Measurements from ENCODE around the gene NRXN3. TPM values are rescaled to one million over a fixed set of nuclear protein-coding genes. Genes with fewer than 3 reads are reported as not detected.

The NRXN3 gene
- total and polyA plus RNA-seq, 4 donors = 1.5 to 16.6 (median 7.7) TPM

- no peak for ATAC-seq (ENCODE audit: low FRiP score)
- 44 to 47% methylated on average over 1 of the region's 1 CpG for whole genome bisulfite sequencing, 2 donors
- H3K36me3 ChIP-seq (ENCODE audit: control insufficient read depth in 1 of 2, insufficient read depth in 2 of 2, low read length in 1 of 2) = no peaks in the 10 kb centered on the region
- H3K4me3 ChIP-seq (ENCODE audit: low read length in 2 of 2) = no peak overlapping the region
- intact Hi-C loops (cut with DNase I) = no loop called here
- no peak overlapping the region for H3K27ac ChIP-seq (ENCODE audit: low read depth in 1 of 2, low read length in 2 of 2)
- no peak for DNase-seq
- no peaks in the 10 kb centered on the region for H3K4me1 ChIP-seq (ENCODE audit: control insufficient read depth in 1 of 2, insufficient read depth in 2 of 2, low read length in 2 of 2)
- no peaks in the 10 kb centered on the region for H3K9me3 ChIP-seq (ENCODE audit: control insufficient read depth, low read length)
- H3K27me3 ChIP-seq (ENCODE audit: control insufficient read depth in 1 of 2, insufficient read depth in 2 of 2, low read length in 1 of 2) = no peaks in the 10 kb centered on the region
Measured at GRCh38 chr14:79167957-79168356, 997.8 kb downstream of the NRXN3 start.

GRCh38 chr14:79175671-79176070 is 1005.5 kb downstream of the NRXN3 start:
- Histone ChIP-seq H3K4me1 (ENCODE audit: control insufficient read depth in 1 of 2, insufficient read depth in 2 of 2, low read length in 2 of 2) (no peaks in the 10 kb centered on the region), H3K9me3 (ENCODE audit: control insufficient read depth, low read length) (no peaks in the 10 kb centered on the region), H3K27me3 (ENCODE audit: control insufficient read depth in 1 of 2, insufficient read depth in 2 of 2, low read length in 1 of 2) (no peaks in the 10 kb centered on the region), H3K36me3 (ENCODE audit: control insufficient read depth in 1 of 2, insufficient read depth in 2 of 2, low read length in 1 of 2) (no peaks in the 10 kb centered on the region), H3K4me3 (ENCODE audit: low read length in 2 of 2) (no peak overlapping the region), H3K27ac (ENCODE audit: low read depth in 1 of 2, low read length in 2 of 2) (no peak overlapping the region)
- ATAC-seq (ENCODE audit: low FRiP score) (no peak), DNase-seq (no peak)
- 51 to 58% methylated on average over 5 of the region's 5 CpGs for whole genome bisulfite sequencing, 2 donors
- intact Hi-C loops (cut with DNase I) = no loop called here

DNA sequence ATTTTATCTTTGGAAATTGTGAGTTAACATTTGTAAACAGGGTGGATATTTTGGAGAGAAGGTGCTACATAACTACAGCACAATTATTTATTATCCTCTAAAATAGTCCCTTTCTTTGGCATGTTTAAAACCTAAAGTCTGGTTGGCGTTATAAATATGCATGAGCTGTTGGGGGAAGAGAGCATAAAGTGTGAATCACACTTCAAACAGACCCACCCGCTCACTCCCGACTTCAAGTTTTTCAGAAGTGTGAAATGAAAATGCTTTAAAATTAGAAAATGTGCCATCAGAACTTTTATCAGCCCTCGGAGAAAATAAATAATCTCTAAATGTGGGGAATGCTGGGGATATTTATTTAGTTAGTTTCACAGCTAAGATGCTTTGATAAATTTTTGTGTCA is 1006.9 kb downstream of the NRXN3 start:
- H3K4me3 ChIP-seq (ENCODE audit: low read length in 2 of 2) = no peak overlapping the region
- H3K27ac ChIP-seq (ENCODE audit: low read depth in 1 of 2, low read length in 2 of 2) = no peak overlapping the region
- no peaks in the 10 kb centered on the region for H3K4me1 ChIP-seq (ENCODE audit: control insufficient read depth in 1 of 2, insufficient read depth in 2 of 2, low read length in 2 of 2)
- no peaks in the 10 kb centered on the region for H3K27me3 ChIP-seq (ENCODE audit: control insufficient read depth in 1 of 2, insufficient read depth in 2 of 2, low read length in 1 of 2)
- no peaks in the 10 kb centered on the region for H3K36me3 ChIP-seq (ENCODE audit: control insufficient read depth in 1 of 2, insufficient read depth in 2 of 2, low read length in 1 of 2)
- WGBS, 2 donors = 63 to 67% methylated on average over 4 of the region's 4 CpGs
- intact Hi-C loops (cut with DNase I) = no loop called here
- DNase-seq (no peak), ATAC-seq (ENCODE audit: low FRiP score) (no peak)
- H3K9me3 ChIP-seq (ENCODE audit: control insufficient read depth, low read length) = no peaks in the 10 kb centered on the region

DNA sequence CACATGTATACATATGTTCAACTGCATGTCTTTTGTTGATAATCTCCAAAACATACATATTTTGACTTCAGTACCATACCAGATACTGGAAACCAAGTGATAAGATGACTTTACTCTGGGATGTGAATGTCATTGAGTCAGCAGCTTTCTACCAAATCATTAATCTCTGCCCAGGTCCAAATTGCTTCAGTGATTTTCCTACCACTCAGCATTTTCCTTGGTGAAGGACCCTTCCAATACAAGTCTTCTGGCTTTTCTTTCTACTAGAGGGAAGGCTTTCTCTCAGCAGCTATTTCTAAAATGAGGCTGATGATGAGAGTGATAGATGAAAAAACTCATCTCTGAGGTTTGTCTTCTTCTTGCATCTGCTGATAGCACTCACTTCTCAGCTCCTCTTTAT is 1008.5 kb downstream of the NRXN3 start:
- Histone ChIP-seq H3K4me1 (ENCODE audit: control insufficient read depth in 1 of 2, insufficient read depth in 2 of 2, low read length in 2 of 2) (no peaks in the 10 kb centered on the region), H3K36me3 (ENCODE audit: control insufficient read depth in 1 of 2, insufficient read depth in 2 of 2, low read length in 1 of 2) (no peaks in the 10 kb centered on the region), H3K27ac (ENCODE audit: low read depth in 1 of 2, low read length in 2 of 2) (no peak overlapping the region), H3K27me3 (ENCODE audit: control insufficient read depth in 1 of 2, insufficient read depth in 2 of 2, low read length in 1 of 2) (no peaks in the 10 kb centered on the region), H3K4me3 (ENCODE audit: low read length in 2 of 2) (no peak overlapping the region), H3K9me3 (ENCODE audit: control insufficient read depth, low read length) (no peaks in the 10 kb centered on the region)
- DNase-seq (no peak), ATAC-seq (ENCODE audit: low FRiP score) (no peak)
- intact Hi-C loops (cut with DNase I) = no loop called here

DNA sequence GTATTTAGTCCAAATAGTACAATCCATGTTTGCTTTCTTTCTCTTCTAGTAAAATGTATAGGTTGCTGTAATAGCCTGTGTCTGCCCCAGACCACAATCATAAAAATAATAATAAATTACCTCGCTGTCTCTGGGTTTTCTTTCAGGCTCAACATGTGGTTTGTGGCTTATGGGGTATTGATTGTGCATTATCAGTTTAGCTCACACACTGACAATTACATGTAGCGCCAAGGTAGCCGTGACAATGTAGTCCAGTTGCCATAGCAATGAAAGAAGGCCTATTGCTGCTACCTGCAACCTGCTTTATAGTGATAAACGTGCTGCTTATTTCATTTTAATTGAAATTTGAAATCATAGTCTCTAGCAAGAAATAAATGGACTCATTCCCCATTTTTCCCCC is 1009.8 kb downstream of the NRXN3 start:
- H3K4me1 ChIP-seq (ENCODE audit: control insufficient read depth in 1 of 2, insufficient read depth in 2 of 2, low read length in 2 of 2) = no peaks in the 10 kb centered on the region
- H3K27me3 ChIP-seq (ENCODE audit: control insufficient read depth in 1 of 2, insufficient read depth in 2 of 2, low read length in 1 of 2) = no peaks in the 10 kb centered on the region
- DNase-seq (no peak), ATAC-seq (ENCODE audit: low FRiP score) (no peak)
- no peak overlapping the region for H3K27ac ChIP-seq (ENCODE audit: low read depth in 1 of 2, low read length in 2 of 2)
- WGBS, 2 donors = 81 to 85% methylated on average over 4 of the region's 4 CpGs
- no peak overlapping the region for H3K4me3 ChIP-seq (ENCODE audit: low read length in 2 of 2)
- intact Hi-C loops (cut with DNase I) = no loop called here
- H3K9me3 ChIP-seq (ENCODE audit: control insufficient read depth, low read length) = no peaks in the 10 kb centered on the region
- H3K36me3 ChIP-seq (ENCODE audit: control insufficient read depth in 1 of 2, insufficient read depth in 2 of 2, low read length in 1 of 2) = no peaks in the 10 kb centered on the region

DNA sequence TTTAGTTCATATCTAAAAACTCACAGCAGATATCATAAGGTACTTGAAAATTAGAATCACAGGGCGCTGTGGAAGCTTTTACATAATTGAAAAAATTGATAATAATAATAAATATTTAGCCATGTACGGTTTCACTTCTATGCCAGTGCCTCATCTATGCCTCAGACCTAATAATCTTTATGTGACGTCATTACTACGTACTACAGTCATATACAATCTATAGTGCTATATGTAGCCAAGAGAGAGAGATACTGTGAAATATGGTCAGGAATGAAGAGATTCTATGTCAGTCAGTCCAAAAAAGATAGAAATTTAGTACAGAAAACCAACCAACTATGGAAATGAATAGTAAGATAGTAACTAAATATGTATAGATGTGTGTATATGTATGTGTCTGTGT is 1010.5 kb downstream of the NRXN3 start:
- intact Hi-C loops (cut with DNase I) = no loop called here
- 88 to 89% methylated on average over 4 of the region's 4 CpGs for WGBS, 2 donors
- Histone ChIP-seq H3K27ac (ENCODE audit: low read depth in 1 of 2, low read length in 2 of 2) (no peak overlapping the region), H3K4me1 (ENCODE audit: control insufficient read depth in 1 of 2, insufficient read depth in 2 of 2, low read length in 2 of 2) (no peaks in the 10 kb centered on the region), H3K9me3 (ENCODE audit: control insufficient read depth, low read length) (no peaks in the 10 kb centered on the region), H3K4me3 (ENCODE audit: low read length in 2 of 2) (no peak overlapping the region), H3K36me3 (ENCODE audit: control insufficient read depth in 1 of 2, insufficient read depth in 2 of 2, low read length in 1 of 2) (no peaks in the 10 kb centered on the region), H3K27me3 (ENCODE audit: control insufficient read depth in 1 of 2, insufficient read depth in 2 of 2, low read length in 1 of 2) (no peaks in the 10 kb centered on the region)
- ATAC-seq (ENCODE audit: low FRiP score) (no peak), DNase-seq (no peak)

DNA sequence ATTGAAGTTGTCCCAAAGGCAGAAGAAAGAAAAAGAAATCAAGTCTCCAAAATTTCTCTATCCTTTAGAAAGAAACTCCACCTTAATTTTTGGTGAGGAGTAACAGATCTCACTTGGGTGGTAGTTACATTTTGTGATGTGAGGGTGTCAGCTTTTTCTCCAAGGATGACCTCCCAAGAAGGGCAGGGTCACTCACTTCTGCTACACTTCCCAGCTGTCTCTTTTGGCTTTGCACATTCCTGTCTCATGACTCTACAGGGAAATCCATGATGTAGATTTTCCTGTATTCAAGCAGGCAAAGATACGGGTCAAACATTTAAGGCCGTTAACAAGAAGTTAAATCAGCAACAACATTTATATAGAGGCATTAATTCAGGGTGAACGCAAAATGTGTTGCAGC is 1016.4 kb downstream of the NRXN3 start:
- Histone ChIP-seq H3K27me3 (ENCODE audit: control insufficient read depth in 1 of 2, insufficient read depth in 2 of 2, low read length in 1 of 2) (no peaks in the 10 kb centered on the region), H3K4me1 (ENCODE audit: control insufficient read depth in 1 of 2, insufficient read depth in 2 of 2, low read length in 2 of 2) (no peaks in the 10 kb centered on the region), H3K27ac (ENCODE audit: low read depth in 1 of 2, low read length in 2 of 2) (no peak overlapping the region), H3K9me3 (ENCODE audit: control insufficient read depth, low read length) (no peaks in the 10 kb centered on the region), H3K36me3 (ENCODE audit: control insufficient read depth in 1 of 2, insufficient read depth in 2 of 2, low read length in 1 of 2) (no peaks in the 10 kb centered on the region), H3K4me3 (ENCODE audit: low read length in 2 of 2) (no peak overlapping the region)
- intact Hi-C loops (cut with DNase I) = no loop called here
- DNase-seq (no peak), ATAC-seq (ENCODE audit: low FRiP score) (no peak)
- WGBS, 2 donors = 35 to 38% methylated on average over 3 of the region's 3 CpGs

- DNase-seq (no peak), ATAC-seq (ENCODE audit: low FRiP score) (no peak)
- H3K27me3 ChIP-seq (ENCODE audit: control insufficient read depth in 1 of 2, insufficient read depth in 2 of 2, low read length in 1 of 2) = no peaks in the 10 kb centered on the region
- no peaks in the 10 kb centered on the region for H3K9me3 ChIP-seq (ENCODE audit: control insufficient read depth, low read length)
- H3K27ac ChIP-seq (ENCODE audit: low read depth in 1 of 2, low read length in 2 of 2) = no peak overlapping the region
- no peaks in the 10 kb centered on the region for H3K36me3 ChIP-seq (ENCODE audit: control insufficient read depth in 1 of 2, insufficient read depth in 2 of 2, low read length in 1 of 2)
- 52 to 55% methylated on average over 5 of the region's 5 CpGs for WGBS, 2 donors
- intact Hi-C loops (cut with DNase I) = no loop called here
- no peak overlapping the region for H3K4me3 ChIP-seq (ENCODE audit: low read length in 2 of 2)
- no peaks in the 10 kb centered on the region for H3K4me1 ChIP-seq (ENCODE audit: control insufficient read depth in 1 of 2, insufficient read depth in 2 of 2, low read length in 2 of 2)
Measured at GRCh38 chr14:79193689-79194477, 1023.7 kb downstream of the NRXN3 start.

GRCh38 chr14:79196216-79196615 is 1026.0 kb downstream of the NRXN3 start:
- 82 to 86% methylated on average over 1 of the region's 1 CpG for WGBS, 2 donors
- Histone ChIP-seq H3K9me3 (ENCODE audit: control insufficient read depth, low read length) (no peaks in the 10 kb centered on the region), H3K27me3 (ENCODE audit: control insufficient read depth in 1 of 2, insufficient read depth in 2 of 2, low read length in 1 of 2) (no peaks in the 10 kb centered on the region), H3K4me3 (ENCODE audit: low read length in 2 of 2) (no peak overlapping the region), H3K27ac (ENCODE audit: low read depth in 1 of 2, low read length in 2 of 2) (no peak overlapping the region), H3K36me3 (ENCODE audit: control insufficient read depth in 1 of 2, insufficient read depth in 2 of 2, low read length in 1 of 2) (no peaks in the 10 kb centered on the region), H3K4me1 (ENCODE audit: control insufficient read depth in 1 of 2, insufficient read depth in 2 of 2, low read length in 2 of 2) (no peaks in the 10 kb centered on the region)
- DNase-seq (no peak), ATAC-seq (ENCODE audit: low FRiP score) (no peak)
- intact Hi-C loops (cut with DNase I) = no loop called here
